ENCODE results near the gene KDM4B.

DNA sequence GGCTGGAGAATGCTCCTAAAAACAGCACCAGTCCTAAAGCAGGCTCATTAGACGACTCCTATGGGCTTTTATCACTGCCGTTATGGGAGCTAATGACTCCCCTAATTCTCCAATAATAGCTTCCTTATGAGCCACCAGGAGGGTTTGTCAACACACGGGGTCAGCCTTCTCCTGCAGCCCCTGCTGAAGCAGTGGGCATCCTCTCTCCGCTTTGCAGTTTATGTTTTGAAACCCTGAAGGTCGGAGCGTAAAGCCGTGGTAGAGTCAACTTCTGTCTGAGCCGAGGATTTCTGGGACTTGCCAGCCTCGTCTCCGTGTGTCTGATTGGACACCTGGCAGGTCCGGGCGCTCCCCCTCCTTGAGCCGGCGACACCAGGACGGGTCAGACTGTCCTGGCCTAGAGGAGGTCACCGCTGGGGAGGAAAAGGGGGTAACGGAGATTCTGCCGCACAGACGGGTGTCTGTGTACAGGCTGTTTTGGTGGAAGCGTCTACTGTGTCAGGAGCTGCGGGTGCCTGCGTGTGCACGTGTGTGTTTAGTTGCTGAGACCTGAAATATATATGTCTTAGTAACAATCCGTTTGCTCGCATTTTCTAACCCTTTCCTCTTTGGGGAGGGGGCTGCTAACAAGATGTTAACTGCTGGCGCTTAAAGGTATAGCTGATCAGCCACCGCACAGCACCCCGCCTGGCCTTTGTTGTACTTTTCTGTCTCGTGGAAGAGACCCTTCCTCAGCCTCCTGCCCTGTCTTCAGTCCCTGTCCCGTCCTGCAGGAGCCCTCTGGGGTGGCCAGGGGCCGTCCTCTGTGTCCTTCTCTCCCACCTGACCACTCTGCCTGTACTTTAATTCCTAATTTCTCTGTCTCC lies 1.9 kb downstream of the KDM4B start:
- TF ChIP-seq, protein P1, sequence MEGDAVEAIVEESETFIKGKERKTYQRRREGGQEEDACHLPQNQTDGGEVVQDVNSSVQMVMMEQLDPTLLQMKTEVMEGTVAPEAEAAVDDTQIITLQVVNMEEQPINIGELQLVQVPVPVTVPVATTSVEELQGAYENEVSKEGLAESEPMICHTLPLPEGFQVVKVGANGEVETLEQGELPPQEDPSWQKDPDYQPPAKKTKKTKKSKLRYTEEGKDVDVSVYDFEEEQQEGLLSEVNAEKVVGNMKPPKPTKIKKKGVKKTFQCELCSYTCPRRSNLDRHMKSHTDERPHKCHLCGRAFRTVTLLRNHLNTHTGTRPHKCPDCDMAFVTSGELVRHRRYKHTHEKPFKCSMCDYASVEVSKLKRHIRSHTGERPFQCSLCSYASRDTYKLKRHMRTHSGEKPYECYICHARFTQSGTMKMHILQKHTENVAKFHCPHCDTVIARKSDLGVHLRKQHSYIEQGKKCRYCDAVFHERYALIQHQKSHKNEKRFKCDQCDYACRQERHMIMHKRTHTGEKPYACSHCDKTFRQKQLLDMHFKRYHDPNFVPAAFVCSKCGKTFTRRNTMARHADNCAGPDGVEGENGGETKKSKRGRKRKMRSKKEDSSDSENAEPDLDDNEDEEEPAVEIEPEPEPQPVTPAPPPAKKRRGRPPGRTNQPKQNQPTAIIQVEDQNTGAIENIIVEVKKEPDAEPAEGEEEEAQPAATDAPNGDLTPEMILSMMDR (IDR thresholded peaks at IDR 0.05): no peak
- no peak for TF ChIP-seq POLR2A (IDR thresholded peaks at IDR 0.05; ENCODE audit: low read depth)
- peak in 1 of 2 donors; percentile 33 for TF ChIP-seq POLR2AphosphoS5 (IDR thresholded peaks at IDR 0.05)
- no peak for TF ChIP-seq EP300 (IDR thresholded peaks at IDR 0.05)

Measured in esophagus muscularis mucosa (tissue), 4 donors.